ENCODE data around the gene ALOX15. TPM values are rescaled to one million over a fixed set of nuclear protein-coding genes. Genes with fewer than 3 reads are reported as not detected.

The ALOX15 gene
- total RNA-seq, 2 donors from 2014 or later, result 0.13 TPM; not detected in 1

DNA sequence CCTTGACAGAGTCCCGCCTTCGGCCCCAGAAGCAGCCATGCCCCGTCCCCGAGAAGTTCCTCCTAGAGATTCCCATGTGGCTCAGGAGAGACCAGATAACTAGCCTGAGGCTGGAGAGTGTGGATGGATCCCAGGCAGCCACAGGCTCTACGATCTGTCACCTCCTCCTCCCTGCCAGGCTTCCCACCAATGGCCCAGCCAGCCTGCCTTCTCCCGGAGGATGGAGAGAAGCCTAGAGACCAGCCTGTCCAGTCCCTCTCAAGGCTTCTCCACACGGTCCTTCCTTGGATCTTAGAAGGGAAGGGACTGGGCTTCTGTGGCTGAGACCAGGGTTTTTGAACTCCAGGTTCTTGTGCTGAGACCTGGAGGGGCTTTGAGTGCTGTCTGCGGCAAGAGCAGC, 58.8 kb downstream of the ALOX15 start:
- Mint-ChIP-seq H3K27ac (no peak overlapping the region), H3K4me1 (peaks cover 5% of the 10 kb centered on the region), H3K36me3 (ENCODE audit: low read depth) (peaks cover 8% of the 10 kb centered on the region), H3K27me3 (peaks cover 52% of the 10 kb centered on the region), H3K4me3 (no peak overlapping the region)
- DNase-seq, result no peak
- no peak for ATAC-seq
- H3K9me3 ChIP-seq (ENCODE audit: control insufficient read depth, low read length, poor library complexity, severe bottlenecking), result no peaks in the 10 kb centered on the region

GRCh38 chr17:4582101-4582501, 59.4 kb downstream of the ALOX15 start:
- Mint-ChIP-seq H3K4me1 (peaks cover 5% of the 10 kb centered on the region), H3K36me3 (ENCODE audit: low read depth) (peaks cover 8% of the 10 kb centered on the region), H3K27me3 (peaks cover 52% of the 10 kb centered on the region), H3K4me3 (no peak overlapping the region), H3K27ac (no peak overlapping the region)
- no peak for ATAC-seq
- no peaks in the 10 kb centered on the region for H3K9me3 ChIP-seq (ENCODE audit: control insufficient read depth, low read length, poor library complexity, severe bottlenecking)
- no peak for DNase-seq

Other genes with a start within 250 kb of the ALOX15 start
- 1 to 10 TPM; 1.8 to 1.9 TPM for gene SPNS3, start 207.7 kb downstream of the ALOX15 start, total RNA-seq
- under 1 TPM; 0.22 to 0.73 TPM for gene SPNS2, start 142.8 kb downstream of the ALOX15 start, total RNA-seq
- gene MYBBP1A, start 86.3 kb downstream of the ALOX15 start, total RNA-seq, result 10 to 100 TPM; 63.8 to 64.4 TPM
- not detected for gene GGT6, start 81.1 kb downstream of the ALOX15 start, total RNA-seq
- not detected for gene SMTNL2, start 57.1 kb downstream of the ALOX15 start, total RNA-seq
- 10 to 100 TPM; 38.0 to 44.9 TPM for gene PELP1, start 62.5 kb upstream of the ALOX15 start, total RNA-seq
- 100 to 1,000 TPM; 220 to 255 TPM for gene ARRB2, start 69.0 kb upstream of the ALOX15 start, total RNA-seq
- 1 to 10 TPM; 5.9 to 9.3 TPM for gene MED11, start 89.8 kb upstream of the ALOX15 start, total RNA-seq
- gene ZMYND15, start 98.2 kb upstream of the ALOX15 start, total RNA-seq, result 1 to 10 TPM; 1.0 to 1.6 TPM
- gene CXCL16, start 98.2 kb upstream of the ALOX15 start, total RNA-seq, result 10 to 100 TPM; 10.3 to 15.3 TPM
- gene TM4SF5, start 130.2 kb upstream of the ALOX15 start, total RNA-seq, result not detected
- gene VMO1, start 144.7 kb upstream of the ALOX15 start, total RNA-seq, result not detected
- gene GLTPD2, start 147.3 kb upstream of the ALOX15 start, total RNA-seq, result under 1 TPM in 1 of 2 donors, not detected in 1; 0.34 TPM
- 10 to 100 TPM; 54.3 to 59.7 TPM for gene PSMB6, start 154.5 kb upstream of the ALOX15 start, total RNA-seq
- 10 to 100 TPM; 30.6 to 32.8 TPM for gene PLD2, start 165.5 kb upstream of the ALOX15 start, total RNA-seq
- gene MINK1, start 191.7 kb upstream of the ALOX15 start, total RNA-seq, result 100 to 1,000 TPM; 188 to 263 TPM

Data from T-helper 17 cell (primary cell).